ENCODE results near the gene ELMO1. TPM values are rescaled to one million over a fixed set of nuclear protein-coding genes. Genes with fewer than 3 reads are reported as not detected.

Gene ELMO1
- total and polyA plus RNA-seq, 2 donors from 2014 or later: 6.0 to 35.4 TPM

DNA sequence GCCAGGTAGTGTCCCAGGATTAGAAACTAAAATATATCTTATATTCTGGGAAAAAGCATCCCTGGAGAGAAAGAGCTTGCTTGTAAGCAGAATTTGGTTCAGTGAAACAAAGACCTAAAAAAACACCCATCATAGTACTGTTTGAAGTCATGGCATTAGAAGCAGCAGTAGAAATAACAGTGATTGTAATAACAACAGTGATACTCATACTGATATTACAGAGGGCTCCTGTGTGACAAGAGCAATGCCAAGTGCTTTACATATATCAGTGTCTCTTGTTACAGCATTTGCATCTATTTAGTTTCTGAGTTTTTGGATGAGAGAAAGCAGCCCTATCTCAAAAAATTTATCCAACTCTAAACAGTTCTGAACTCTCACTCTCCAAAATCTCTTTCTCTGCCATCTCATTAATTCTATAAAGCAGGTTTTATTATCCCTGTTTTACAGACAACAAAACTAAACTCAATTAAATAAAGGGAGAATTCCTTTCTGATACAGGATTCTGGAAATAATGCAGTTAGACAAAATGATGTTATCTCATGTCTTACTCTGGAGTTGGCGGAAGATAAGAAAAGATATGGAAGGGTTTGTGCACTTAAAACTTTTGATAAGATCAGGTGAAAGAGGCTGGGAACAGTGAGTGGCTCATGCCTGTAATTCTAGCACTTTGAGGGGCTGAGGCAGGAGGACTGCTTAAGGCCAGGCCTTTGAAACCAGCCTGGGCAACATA lies 577.9 kb downstream of the ELMO1 start:
- intact Hi-C loops (cut with DNase I): no loop called here
- Histone ChIP-seq H3K4me1 (ENCODE audit: control insufficient read depth in 2 of 3, insufficient read depth in 2 of 3, low read depth in 1 of 3, low read length in 3 of 3) (peaks cover 0 to 1% (median 0%) of the 10 kb centered on the region in 3 donors), H3K36me3 (ENCODE audit: control insufficient read depth in 2 of 3, insufficient read depth in 3 of 3, low read length in 3 of 3) (no peaks in the 10 kb centered on the region), H3K27me3 (ENCODE audit: control insufficient read depth, insufficient read depth, low read length) (no peaks in the 10 kb centered on the region), H3K27ac (ENCODE audit: low read depth in 2 of 2, low read length in 2 of 2) (no peak overlapping the region), H3K4me3 (ENCODE audit: low read length in 3 of 3) (no peak overlapping the region), H3K9me3 (ENCODE audit: control insufficient read depth in 2 of 3, insufficient read depth in 1 of 3, low read length in 3 of 3) (no peaks in the 10 kb centered on the region), H3K9ac (ENCODE audit: low read length in 3 of 3) (no peak overlapping the region)
- TF ChIP-seq, protein P1, sequence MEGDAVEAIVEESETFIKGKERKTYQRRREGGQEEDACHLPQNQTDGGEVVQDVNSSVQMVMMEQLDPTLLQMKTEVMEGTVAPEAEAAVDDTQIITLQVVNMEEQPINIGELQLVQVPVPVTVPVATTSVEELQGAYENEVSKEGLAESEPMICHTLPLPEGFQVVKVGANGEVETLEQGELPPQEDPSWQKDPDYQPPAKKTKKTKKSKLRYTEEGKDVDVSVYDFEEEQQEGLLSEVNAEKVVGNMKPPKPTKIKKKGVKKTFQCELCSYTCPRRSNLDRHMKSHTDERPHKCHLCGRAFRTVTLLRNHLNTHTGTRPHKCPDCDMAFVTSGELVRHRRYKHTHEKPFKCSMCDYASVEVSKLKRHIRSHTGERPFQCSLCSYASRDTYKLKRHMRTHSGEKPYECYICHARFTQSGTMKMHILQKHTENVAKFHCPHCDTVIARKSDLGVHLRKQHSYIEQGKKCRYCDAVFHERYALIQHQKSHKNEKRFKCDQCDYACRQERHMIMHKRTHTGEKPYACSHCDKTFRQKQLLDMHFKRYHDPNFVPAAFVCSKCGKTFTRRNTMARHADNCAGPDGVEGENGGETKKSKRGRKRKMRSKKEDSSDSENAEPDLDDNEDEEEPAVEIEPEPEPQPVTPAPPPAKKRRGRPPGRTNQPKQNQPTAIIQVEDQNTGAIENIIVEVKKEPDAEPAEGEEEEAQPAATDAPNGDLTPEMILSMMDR (IDR thresholded peaks at IDR 0.05; ENCODE audit: borderline replicate concordance, extremely low read depth, insufficient read depth): no peak
- DNase-seq (no peak), FAIRE-seq (no peak)

DNA sequence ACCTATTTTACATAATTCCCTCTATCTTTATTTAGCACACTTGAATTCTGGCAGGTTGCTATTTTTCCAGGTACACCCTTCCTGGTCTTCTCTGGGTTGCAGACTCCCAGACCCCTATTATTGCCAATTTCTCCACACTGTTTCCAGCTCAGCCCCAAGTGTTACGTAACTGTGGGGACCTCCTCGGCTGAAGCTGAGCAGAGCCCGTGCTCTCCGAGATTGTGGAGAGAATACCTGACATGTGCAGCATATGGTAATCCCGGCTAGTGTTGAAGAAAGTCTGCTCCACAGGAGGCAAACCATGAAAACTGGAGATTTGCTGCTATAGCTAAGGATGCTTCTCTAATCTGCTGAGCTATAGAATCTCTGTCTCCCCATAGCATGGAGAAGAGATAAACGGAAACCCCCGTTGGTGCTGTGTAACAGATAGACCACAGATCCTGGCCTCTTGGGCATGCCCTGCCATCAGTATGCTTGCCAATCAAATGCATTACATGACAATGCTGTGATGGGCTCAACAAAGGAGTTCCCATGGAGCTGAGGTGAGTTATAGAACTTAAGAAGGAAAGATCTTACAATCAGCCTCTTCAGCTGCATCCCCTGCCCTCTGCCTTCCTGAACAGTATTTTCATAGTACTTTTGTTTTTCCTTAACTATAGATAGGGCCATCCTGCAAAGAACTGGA lies 579.8 kb downstream of the ELMO1 start:
- H3K27ac ChIP-seq (ENCODE audit: low read depth in 2 of 2, low read length in 2 of 2): no peak overlapping the region
- H3K9me3 ChIP-seq (ENCODE audit: control insufficient read depth in 2 of 3, insufficient read depth in 1 of 3, low read length in 3 of 3): no peaks in the 10 kb centered on the region
- H3K4me3 ChIP-seq (ENCODE audit: low read length in 3 of 3): no peak overlapping the region
- no peak overlapping the region for H3K9ac ChIP-seq (ENCODE audit: low read length in 3 of 3)
- TF ChIP-seq, protein P1 (IDR thresholded peaks at IDR 0.05; ENCODE audit: borderline replicate concordance, extremely low read depth, insufficient read depth): no peak
- DNase-seq (no peak), FAIRE-seq (no peak)
- intact Hi-C loops (cut with DNase I): no loop called here
- H3K4me1 ChIP-seq (ENCODE audit: control insufficient read depth in 2 of 3, insufficient read depth in 2 of 3, low read depth in 1 of 3, low read length in 3 of 3): no peaks in the 10 kb centered on the region
- H3K36me3 ChIP-seq (ENCODE audit: control insufficient read depth in 2 of 3, insufficient read depth in 3 of 3, low read length in 3 of 3): no peaks in the 10 kb centered on the region
- no peaks in the 10 kb centered on the region for H3K27me3 ChIP-seq (ENCODE audit: control insufficient read depth, insufficient read depth, low read length)

DNA sequence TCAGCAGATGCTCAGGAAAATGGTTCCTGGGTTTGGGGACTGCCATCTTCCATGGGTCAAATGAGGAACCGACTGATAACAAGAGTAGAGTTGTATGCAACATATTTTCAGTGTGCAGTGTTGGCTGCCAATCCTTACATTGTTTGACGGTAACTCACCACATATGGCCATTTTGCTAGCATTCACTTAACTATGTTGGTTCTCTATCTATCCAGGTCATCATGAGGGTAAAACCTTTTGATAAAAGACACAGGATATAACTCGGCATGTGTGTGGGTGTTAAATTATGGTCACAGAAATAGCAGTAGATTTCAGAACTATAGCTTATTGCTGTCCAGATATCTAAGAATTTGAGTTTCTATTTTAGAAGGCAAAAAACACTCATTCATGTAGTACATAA lies 583.6 kb downstream of the ELMO1 start:
- FAIRE-seq (no peak), DNase-seq (no peak)
- H3K9me3 ChIP-seq (ENCODE audit: control insufficient read depth in 2 of 3, insufficient read depth in 1 of 3, low read length in 3 of 3): no peaks in the 10 kb centered on the region
- intact Hi-C loops (cut with DNase I): no loop called here
- H3K27ac ChIP-seq (ENCODE audit: low read depth in 2 of 2, low read length in 2 of 2): no peak overlapping the region
- H3K4me3 ChIP-seq (ENCODE audit: low read length in 3 of 3): no peak overlapping the region
- H3K27me3 ChIP-seq (ENCODE audit: control insufficient read depth, insufficient read depth, low read length): no peaks in the 10 kb centered on the region
- no peaks in the 10 kb centered on the region for H3K4me1 ChIP-seq (ENCODE audit: control insufficient read depth in 2 of 3, insufficient read depth in 2 of 3, low read depth in 1 of 3, low read length in 3 of 3)
- H3K9ac ChIP-seq (ENCODE audit: low read length in 3 of 3): no peak overlapping the region
- TF ChIP-seq, protein P1 (IDR thresholded peaks at IDR 0.05; ENCODE audit: borderline replicate concordance, extremely low read depth, insufficient read depth): no peak
- no peaks in the 10 kb centered on the region for H3K36me3 ChIP-seq (ENCODE audit: control insufficient read depth in 2 of 3, insufficient read depth in 3 of 3, low read length in 3 of 3)

Measured in kidney (tissue), 14 donors.